ENCODE measurements around the gene MYBBP1A.

The MYBBP1A gene

DNA sequence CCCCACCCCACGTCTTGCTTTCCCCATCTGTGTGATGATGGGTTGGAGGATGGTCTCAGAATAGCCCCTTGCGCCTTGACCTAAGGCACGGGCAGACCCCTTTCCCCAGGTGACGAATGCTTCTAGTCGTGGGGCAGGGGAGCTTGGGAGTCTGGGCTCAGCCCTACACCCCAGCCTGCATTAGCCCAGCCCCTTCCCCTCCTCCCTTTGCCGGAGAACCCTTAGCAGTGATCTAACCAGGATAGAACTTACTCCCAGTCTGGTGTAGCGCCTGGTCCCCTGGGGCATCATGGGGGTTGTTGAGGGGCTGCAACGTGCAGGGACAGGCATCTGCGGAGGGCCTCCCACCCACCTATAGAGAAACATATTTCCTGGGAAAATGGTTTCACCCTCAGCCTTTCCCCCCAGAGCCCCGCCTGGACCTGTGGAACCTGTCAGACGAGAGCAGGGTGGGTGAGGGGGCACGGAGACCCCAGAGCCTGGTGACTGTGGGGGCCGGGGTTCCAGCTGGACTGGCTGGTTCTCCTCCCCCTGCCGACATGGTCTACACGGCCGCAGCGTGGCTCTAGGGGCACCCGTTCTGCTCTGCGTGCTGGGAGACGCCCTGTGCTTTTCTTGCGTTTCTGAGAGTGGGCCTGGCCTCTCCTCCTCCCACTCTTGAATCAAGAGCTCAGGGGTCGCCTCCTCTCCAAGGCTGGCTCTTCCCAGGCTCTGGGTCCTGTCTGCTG is 33.9 kb upstream of the MYBBP1A start:
- TF ChIP-seq, protein P1, sequence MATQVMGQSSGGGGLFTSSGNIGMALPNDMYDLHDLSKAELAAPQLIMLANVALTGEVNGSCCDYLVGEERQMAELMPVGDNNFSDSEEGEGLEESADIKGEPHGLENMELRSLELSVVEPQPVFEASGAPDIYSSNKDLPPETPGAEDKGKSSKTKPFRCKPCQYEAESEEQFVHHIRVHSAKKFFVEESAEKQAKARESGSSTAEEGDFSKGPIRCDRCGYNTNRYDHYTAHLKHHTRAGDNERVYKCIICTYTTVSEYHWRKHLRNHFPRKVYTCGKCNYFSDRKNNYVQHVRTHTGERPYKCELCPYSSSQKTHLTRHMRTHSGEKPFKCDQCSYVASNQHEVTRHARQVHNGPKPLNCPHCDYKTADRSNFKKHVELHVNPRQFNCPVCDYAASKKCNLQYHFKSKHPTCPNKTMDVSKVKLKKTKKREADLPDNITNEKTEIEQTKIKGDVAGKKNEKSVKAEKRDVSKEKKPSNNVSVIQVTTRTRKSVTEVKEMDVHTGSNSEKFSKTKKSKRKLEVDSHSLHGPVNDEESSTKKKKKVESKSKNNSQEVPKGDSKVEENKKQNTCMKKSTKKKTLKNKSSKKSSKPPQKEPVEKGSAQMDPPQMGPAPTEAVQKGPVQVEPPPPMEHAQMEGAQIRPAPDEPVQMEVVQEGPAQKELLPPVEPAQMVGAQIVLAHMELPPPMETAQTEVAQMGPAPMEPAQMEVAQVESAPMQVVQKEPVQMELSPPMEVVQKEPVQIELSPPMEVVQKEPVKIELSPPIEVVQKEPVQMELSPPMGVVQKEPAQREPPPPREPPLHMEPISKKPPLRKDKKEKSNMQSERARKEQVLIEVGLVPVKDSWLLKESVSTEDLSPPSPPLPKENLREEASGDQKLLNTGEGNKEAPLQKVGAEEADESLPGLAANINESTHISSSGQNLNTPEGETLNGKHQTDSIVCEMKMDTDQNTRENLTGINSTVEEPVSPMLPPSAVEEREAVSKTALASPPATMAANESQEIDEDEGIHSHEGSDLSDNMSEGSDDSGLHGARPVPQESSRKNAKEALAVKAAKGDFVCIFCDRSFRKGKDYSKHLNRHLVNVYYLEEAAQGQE (IDR thresholded peaks at IDR 0.05; ENCODE audit: low read depth), result no peak
- TF ChIP-seq NFIC (IDR thresholded peaks at IDR 0.05) (no peak), CREB1 (IDR thresholded peaks at IDR 0.05; ENCODE audit: low read depth) (no peak), TAF1 (IDR thresholded peaks at IDR 0.05; ENCODE audit: low read depth) (no peak), CEBPB (IDR thresholded peaks at IDR 0.05) (no peak), EGR1 (IDR thresholded peaks at IDR 0.05) (no peak), ZBTB7A (IDR thresholded peaks at IDR 0.05; ENCODE audit: low read depth) (no peak), EP300 (IDR thresholded peaks at IDR 0.05; ENCODE audit: borderline replicate concordance) (no peak), TCF12 (IDR thresholded peaks at IDR 0.05; ENCODE audit: low read depth) (no peak), RAD21 (IDR thresholded peaks at IDR 0.05; ENCODE audit: low read depth) (no peak), FOXM1 (IDR thresholded peaks at IDR 0.05; ENCODE audit: borderline replicate concordance, low read depth) (no peak)
- TF ChIP-seq, protein P2, sequence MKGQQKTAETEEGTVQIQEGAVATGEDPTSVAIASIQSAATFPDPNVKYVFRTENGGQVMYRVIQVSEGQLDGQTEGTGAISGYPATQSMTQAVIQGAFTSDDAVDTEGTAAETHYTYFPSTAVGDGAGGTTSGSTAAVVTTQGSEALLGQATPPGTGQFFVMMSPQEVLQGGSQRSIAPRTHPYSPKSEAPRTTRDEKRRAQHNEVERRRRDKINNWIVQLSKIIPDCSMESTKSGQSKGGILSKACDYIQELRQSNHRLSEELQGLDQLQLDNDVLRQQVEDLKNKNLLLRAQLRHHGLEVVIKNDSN (IDR thresholded peaks at IDR 0.05), result no peak
- TF ChIP-seq, protein P3, sequence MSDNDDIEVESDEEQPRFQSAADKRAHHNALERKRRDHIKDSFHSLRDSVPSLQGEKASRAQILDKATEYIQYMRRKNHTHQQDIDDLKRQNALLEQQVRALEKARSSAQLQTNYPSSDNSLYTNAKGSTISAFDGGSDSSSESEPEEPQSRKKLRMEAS (IDR thresholded peaks at IDR 0.05), result no peak

DNA sequence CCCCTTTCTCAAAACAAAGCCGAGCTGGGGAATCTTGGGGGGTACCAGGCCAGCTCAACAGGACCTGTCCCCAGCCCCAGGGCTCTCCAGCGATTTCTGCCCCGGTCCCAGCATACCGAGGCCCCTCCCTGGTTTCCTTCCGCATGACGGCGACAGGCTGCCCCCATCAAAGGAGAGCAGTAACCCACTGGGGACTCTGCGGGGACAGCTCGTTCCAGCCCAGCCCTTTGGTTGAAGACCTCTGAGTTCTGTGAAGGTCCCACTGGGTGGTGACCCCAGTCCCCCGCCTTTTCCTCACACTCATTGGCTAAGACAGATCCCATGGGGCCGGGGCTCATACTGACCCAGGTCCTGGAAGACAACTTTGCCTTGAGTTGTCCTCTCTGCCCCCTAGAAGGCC is 33.2 kb upstream of the MYBBP1A start:
- no peak for TF ChIP-seq ZBTB7A (IDR thresholded peaks at IDR 0.05; ENCODE audit: low read depth)
- TF ChIP-seq, protein P3 (IDR thresholded peaks at IDR 0.05), result no peak
- TF ChIP-seq, protein P2 (IDR thresholded peaks at IDR 0.05), result no peak
- TF ChIP-seq EGR1 (IDR thresholded peaks at IDR 0.05), result no peak
- no peak for TF ChIP-seq YY1 (IDR thresholded peaks at IDR 0.05; ENCODE audit: low read depth)
- TF ChIP-seq, protein P1 (IDR thresholded peaks at IDR 0.05; ENCODE audit: low read depth), result no peak
- TF ChIP-seq TAF1 (IDR thresholded peaks at IDR 0.05; ENCODE audit: low read depth), result no peak
- TF ChIP-seq EP300 (IDR thresholded peaks at IDR 0.05; ENCODE audit: borderline replicate concordance), result no peak
- no peak for TF ChIP-seq NFIC (IDR thresholded peaks at IDR 0.05)
- TF ChIP-seq FOXM1 (IDR thresholded peaks at IDR 0.05; ENCODE audit: borderline replicate concordance, low read depth), result no peak
- TF ChIP-seq TEAD4 (IDR thresholded peaks at IDR 0.05), result no peak

DNA sequence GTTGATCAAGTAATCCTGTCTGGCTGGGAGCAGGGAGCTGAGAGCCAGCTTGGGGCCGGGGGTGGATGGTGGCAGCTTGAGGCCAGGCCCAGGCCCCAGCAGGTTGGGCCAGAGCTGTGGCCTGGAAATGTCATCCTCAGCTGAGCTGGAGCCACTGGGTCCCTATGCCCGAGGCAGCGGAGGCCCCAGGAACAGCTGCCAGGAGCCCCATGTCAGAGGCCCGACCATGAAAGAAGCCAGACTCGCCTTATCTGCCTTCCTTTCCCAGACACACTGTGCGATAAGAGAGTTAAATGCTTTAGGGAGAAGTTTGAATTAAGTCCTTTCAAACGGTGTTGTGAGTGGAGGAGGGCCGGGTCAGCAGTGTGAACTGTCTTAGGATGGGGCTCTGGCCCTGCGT is 32.6 kb upstream of the MYBBP1A start:
- TF ChIP-seq NFIC (IDR thresholded peaks at IDR 0.05) (no peak), TEAD4 (IDR thresholded peaks at IDR 0.05) (no peak), TCF12 (IDR thresholded peaks at IDR 0.05; ENCODE audit: low read depth) (no peak), YY1 (IDR thresholded peaks at IDR 0.05; ENCODE audit: low read depth) (no peak), RAD21 (IDR thresholded peaks at IDR 0.05; ENCODE audit: low read depth) (no peak), TAF1 (IDR thresholded peaks at IDR 0.05; ENCODE audit: low read depth) (no peak)

DNA sequence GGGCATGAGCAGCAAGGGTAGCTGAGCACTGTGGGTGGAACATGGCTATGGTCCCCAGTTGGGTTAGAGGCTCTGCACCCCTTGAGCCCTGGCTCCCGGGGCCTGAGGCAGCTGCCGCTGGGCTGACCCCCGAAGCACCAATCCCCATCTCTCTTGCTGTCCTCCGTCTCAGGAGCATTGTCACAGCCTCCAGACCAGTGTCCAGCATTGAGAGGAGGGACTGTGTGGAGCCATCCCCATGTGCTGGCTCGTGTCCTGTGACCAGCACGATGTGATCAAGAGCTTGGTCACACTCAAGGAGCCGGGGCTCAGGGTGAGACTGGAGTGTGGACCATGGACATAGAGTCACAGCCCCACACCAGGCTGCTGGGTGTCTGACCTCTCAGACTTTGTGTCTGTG is 32.0 kb upstream of the MYBBP1A start:
- TF ChIP-seq FOXM1 (IDR thresholded peaks at IDR 0.05; ENCODE audit: borderline replicate concordance, low read depth) (no peak), CEBPB (IDR thresholded peaks at IDR 0.05) (no peak), YY1 (IDR thresholded peaks at IDR 0.05; ENCODE audit: low read depth) (no peak), TEAD4 (IDR thresholded peaks at IDR 0.05) (no peak), NFIC (IDR thresholded peaks at IDR 0.05) (no peak), TCF12 (IDR thresholded peaks at IDR 0.05; ENCODE audit: low read depth) (no peak), EGR1 (IDR thresholded peaks at IDR 0.05) (no peak), EP300 (IDR thresholded peaks at IDR 0.05; ENCODE audit: borderline replicate concordance) (no peak), ZBTB7A (IDR thresholded peaks at IDR 0.05; ENCODE audit: low read depth) (no peak), CREB1 (IDR thresholded peaks at IDR 0.05; ENCODE audit: low read depth) (no peak), TAF1 (IDR thresholded peaks at IDR 0.05; ENCODE audit: low read depth) (no peak), RAD21 (IDR thresholded peaks at IDR 0.05; ENCODE audit: low read depth) (no peak)
- TF ChIP-seq, protein P2 (IDR thresholded peaks at IDR 0.05), result no peak
- TF ChIP-seq, protein P3 (IDR thresholded peaks at IDR 0.05), result no peak
- TF ChIP-seq, protein P1 (IDR thresholded peaks at IDR 0.05; ENCODE audit: low read depth), result no peak

Data from Ishikawa (cell line).